ENCODE measurements around the gene SLC35A5.

The SLC35A5 gene

GRCh38 chr3:112594856-112595255, 33.0 kb downstream of the SLC35A5 start:
- intact Hi-C loops (cut with DNase I; ENCODE audit: low total_unique reads): no loop called here
- no peak for DNase-seq
- no peaks in the 10 kb centered on the region for H3K9me3 ChIP-seq

DNA sequence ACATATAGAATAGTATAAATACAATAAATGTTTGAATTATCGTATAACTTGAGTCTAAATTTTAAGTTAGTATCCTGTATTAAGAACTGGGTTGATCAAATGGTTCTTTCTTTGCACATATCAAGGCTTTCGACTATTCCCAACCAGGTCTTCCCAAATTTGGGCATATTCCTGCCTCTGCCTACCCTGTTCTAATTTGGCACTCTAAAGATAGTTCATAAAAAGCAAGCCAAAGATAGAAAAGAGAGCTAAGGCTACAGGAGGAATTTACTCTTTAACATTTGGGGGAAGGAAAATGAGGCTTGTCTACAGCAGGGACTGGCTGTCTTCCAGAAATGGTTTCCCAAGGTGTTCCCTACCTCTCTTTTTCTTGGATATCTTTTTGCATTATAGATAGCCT, 36.1 kb downstream of the SLC35A5 start:
- Histone ChIP-seq H3K27me3 (no peaks in the 10 kb centered on the region), H3K4me3 (no peak overlapping the region), H3K9me3 (no peaks in the 10 kb centered on the region), H3K36me3 (peaks cover 20 to 30% (median 20%) of the 10 kb centered on the region in 3 donors), H3K27ac (no peak overlapping the region), H3K4me1 (no peaks in the 10 kb centered on the region)
- TF ChIP-seq, protein P1, sequence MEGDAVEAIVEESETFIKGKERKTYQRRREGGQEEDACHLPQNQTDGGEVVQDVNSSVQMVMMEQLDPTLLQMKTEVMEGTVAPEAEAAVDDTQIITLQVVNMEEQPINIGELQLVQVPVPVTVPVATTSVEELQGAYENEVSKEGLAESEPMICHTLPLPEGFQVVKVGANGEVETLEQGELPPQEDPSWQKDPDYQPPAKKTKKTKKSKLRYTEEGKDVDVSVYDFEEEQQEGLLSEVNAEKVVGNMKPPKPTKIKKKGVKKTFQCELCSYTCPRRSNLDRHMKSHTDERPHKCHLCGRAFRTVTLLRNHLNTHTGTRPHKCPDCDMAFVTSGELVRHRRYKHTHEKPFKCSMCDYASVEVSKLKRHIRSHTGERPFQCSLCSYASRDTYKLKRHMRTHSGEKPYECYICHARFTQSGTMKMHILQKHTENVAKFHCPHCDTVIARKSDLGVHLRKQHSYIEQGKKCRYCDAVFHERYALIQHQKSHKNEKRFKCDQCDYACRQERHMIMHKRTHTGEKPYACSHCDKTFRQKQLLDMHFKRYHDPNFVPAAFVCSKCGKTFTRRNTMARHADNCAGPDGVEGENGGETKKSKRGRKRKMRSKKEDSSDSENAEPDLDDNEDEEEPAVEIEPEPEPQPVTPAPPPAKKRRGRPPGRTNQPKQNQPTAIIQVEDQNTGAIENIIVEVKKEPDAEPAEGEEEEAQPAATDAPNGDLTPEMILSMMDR (IDR thresholded peaks at IDR 0.05): no peak
- DNase-seq: no peak
- intact Hi-C loops (cut with DNase I; ENCODE audit: low total_unique reads): no loop called here

More at GRCh38 chr3:112594856-112595255, 33.0 kb downstream of the SLC35A5 start:
- H3K27me3 ChIP-seq: no peaks in the 10 kb centered on the region
- TF ChIP-seq, protein P1 (IDR thresholded peaks at IDR 0.05): no peak
- H3K4me1 ChIP-seq: no peaks in the 10 kb centered on the region
- H3K4me3 ChIP-seq: no peak overlapping the region
- no peak overlapping the region for H3K27ac ChIP-seq
- H3K36me3 ChIP-seq: peaks cover 25 to 35% (median 27%) of the 10 kb centered on the region in 3 donors

- no peaks in the 10 kb centered on the region for H3K9me3 ChIP-seq
- H3K4me3 ChIP-seq: no peak overlapping the region
- H3K27ac ChIP-seq: no peak overlapping the region
- no peaks in the 10 kb centered on the region for H3K27me3 ChIP-seq
- TF ChIP-seq, protein P1 (IDR thresholded peaks at IDR 0.05): no peak
- peaks cover 12 to 24% (median 13%) of the 10 kb centered on the region in 3 donors for H3K36me3 ChIP-seq
- intact Hi-C loops (cut with DNase I; ENCODE audit: low total_unique reads): no loop called here
- H3K4me1 ChIP-seq: no peaks in the 10 kb centered on the region
- no peak for DNase-seq
These were observed 36.9 kb downstream of the SLC35A5 start for GRCh38 chr3:112598731-112599130.

GRCh38 chr3:112602217-112602838, 40.5 kb downstream of the SLC35A5 start:
- H3K9me3 ChIP-seq: no peaks in the 10 kb centered on the region
- TF ChIP-seq, protein P1 (IDR thresholded peaks at IDR 0.05): no peak
- intact Hi-C loops (cut with DNase I; ENCODE audit: low total_unique reads): no loop called here
- no peaks in the 10 kb centered on the region for H3K27me3 ChIP-seq
- peaks cover 0 to 13% (median 5%) of the 10 kb centered on the region in 3 donors for H3K36me3 ChIP-seq
- peaks cover 0 to 8% (median 0%) of the 10 kb centered on the region in 4 donors for H3K4me1 ChIP-seq
- no peak overlapping the region for H3K4me3 ChIP-seq
- no peak overlapping the region for H3K27ac ChIP-seq
- no peak for DNase-seq

GRCh38 chr3:112604536-112604935, 42.7 kb downstream of the SLC35A5 start:
- Histone ChIP-seq H3K4me1 (peaks cover 0 to 8% (median 0%) of the 10 kb centered on the region in 4 donors), H3K27ac (no peak overlapping the region), H3K4me3 (no peak overlapping the region), H3K36me3 (peaks cover 0 to 5% (median 0%) of the 10 kb centered on the region in 3 donors), H3K9me3 (no peaks in the 10 kb centered on the region), H3K27me3 (no peaks in the 10 kb centered on the region)
- no peak for DNase-seq
- intact Hi-C loops (cut with DNase I; ENCODE audit: low total_unique reads): no loop called here
- TF ChIP-seq, protein P1 (IDR thresholded peaks at IDR 0.05): no peak
